ENCODE data around the gene IGSF22. TPM values are rescaled to one million over a fixed set of nuclear protein-coding genes. Genes with fewer than 3 reads are reported as not detected.

IGSF22 gene
- total RNA-seq, 4 donors from 2014 or later, result not detected

DNA sequence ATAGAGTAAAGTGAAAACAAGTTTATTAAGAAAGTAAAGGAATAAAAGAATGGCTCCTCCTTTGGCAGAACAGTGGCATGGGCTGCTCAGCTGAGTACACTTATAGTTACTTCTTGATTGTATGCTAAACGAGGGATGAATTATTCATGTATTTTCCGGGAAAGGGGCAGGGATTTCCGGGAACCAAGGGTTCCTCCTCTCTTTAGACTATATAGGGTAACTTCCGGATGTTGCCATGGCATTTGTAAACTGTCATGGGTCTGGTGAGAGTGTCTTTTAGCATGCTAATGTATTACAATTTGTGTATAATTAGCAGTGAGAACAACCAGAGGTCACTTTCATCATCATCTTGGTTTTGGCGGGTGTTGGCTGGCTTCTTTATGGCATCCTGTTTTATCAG lies 68.3 kb downstream of the IGSF22 start:
- no peak overlapping the region for H3K27ac ChIP-seq
- H3K4me1 ChIP-seq, result no peaks in the 10 kb centered on the region
- no peak overlapping the region for H3K4me3 ChIP-seq
- H3K36me3 ChIP-seq, result no peaks in the 10 kb centered on the region
- ATAC-seq (no peak), DNase-seq (no peak)
- in situ Hi-C loops (cut with MboI; ENCODE audit: low sequenced_read_pairs in 4 of 4), result no loop called here
- intact Hi-C loops (cut with DNase I; ENCODE audit: low total_unique reads), result no loop called here
- H3K9me3 ChIP-seq, result no peaks in the 10 kb centered on the region
- H3K27me3 ChIP-seq, result no peaks in the 10 kb centered on the region
- no peak for TF ChIP-seq POLR2A (IDR thresholded peaks at IDR 0.05)
- TF ChIP-seq, protein P1, sequence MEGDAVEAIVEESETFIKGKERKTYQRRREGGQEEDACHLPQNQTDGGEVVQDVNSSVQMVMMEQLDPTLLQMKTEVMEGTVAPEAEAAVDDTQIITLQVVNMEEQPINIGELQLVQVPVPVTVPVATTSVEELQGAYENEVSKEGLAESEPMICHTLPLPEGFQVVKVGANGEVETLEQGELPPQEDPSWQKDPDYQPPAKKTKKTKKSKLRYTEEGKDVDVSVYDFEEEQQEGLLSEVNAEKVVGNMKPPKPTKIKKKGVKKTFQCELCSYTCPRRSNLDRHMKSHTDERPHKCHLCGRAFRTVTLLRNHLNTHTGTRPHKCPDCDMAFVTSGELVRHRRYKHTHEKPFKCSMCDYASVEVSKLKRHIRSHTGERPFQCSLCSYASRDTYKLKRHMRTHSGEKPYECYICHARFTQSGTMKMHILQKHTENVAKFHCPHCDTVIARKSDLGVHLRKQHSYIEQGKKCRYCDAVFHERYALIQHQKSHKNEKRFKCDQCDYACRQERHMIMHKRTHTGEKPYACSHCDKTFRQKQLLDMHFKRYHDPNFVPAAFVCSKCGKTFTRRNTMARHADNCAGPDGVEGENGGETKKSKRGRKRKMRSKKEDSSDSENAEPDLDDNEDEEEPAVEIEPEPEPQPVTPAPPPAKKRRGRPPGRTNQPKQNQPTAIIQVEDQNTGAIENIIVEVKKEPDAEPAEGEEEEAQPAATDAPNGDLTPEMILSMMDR (IDR thresholded peaks at IDR 0.05 in 4 of 5, conservative IDR thresholded peaks at IDR 0.05 in 1 of 5), result no peak

Other genes with a start within 250 kb of the IGSF22 start
- gene TSG101, start 199.2 kb downstream of the IGSF22 start, total RNA-seq, result 100 to 1,000 TPM; 106 to 180 (median 170) TPM
- 10 to 100 TPM; 27.4 to 58.8 (median 30.3) TPM for gene UEVLD, start 137.5 kb downstream of the IGSF22 start, total RNA-seq
- gene MISFA, start 126.4 kb downstream of the IGSF22 start, total RNA-seq, result 10 to 100 TPM in 1 of 4 donors, 1 to 10 TPM in 2, not detected in 1; 4.5 to 14.1 (median 4.5) TPM
- 10 to 100 TPM; 13.3 to 21.7 (median 17.7) TPM for gene SPTY2D1, start 91.8 kb downstream of the IGSF22 start, total RNA-seq
- 1 to 10 TPM; 1.7 to 3.6 (median 2.8) TPM for gene TMEM86A, start 27.4 kb downstream of the IGSF22 start, total RNA-seq
- under 1 TPM; 0.15 to 0.51 (median 0.39) TPM for gene PTPN5, start 65.6 kb upstream of the IGSF22 start, total RNA-seq
- gene MRGPRX1, start 213.2 kb upstream of the IGSF22 start, total RNA-seq, result not detected